CD4-positive, alpha-beta T cell (primary cell): Measurements from ENCODE around the gene RFX8. TPM values are rescaled to one million over a fixed set of nuclear protein-coding genes. Genes with fewer than 3 reads are reported as not detected.

ENCODE experiments used
- ATAC-seq: fragments of 200-7000 bp; cut with Tn5 transposase; one replicate; pipeline ENCODE4 v1.10.0; 2022; ENCODE audit warnings: mild to moderate bottlenecking; ENCODE audit not compliant: poor library complexity
- CTCF ChIA-PET: fragments of 350-600 bp; sonication (Branson Sonifier 250); formaldehyde crosslinking; loops from one replicate; lab custom pipeline; 2021; ENCODE audit warnings: antibody characterized with exemption, inconsistent platforms; lab: Charles Lee
- POLR2A ChIA-PET: fragments of 350-600 bp; sonication (Branson Sonifier 250); formaldehyde crosslinking; loops from one replicate; lab custom pipeline; 2021; ENCODE audit warnings: antibody characterized with exemption, inconsistent platforms; lab: Charles Lee
- DNase-seq, 14 experiments: peaks; one replicate each; pipeline ENCODE4 v3.0.0-alpha.2; 2013 to 2020; ENCODE audit warnings: mixed read lengths in 2 of 14
- H3K27ac ChIP-seq, 2 donors: one replicate each; pipeline versions ENCODE4 v1.5.1 to v1.7.0; 2013; ENCODE audit warnings: low read length in 2 of 2, low read depth in 1 of 2, mild to moderate bottlenecking in 1 of 2
- H3K27me3 ChIP-seq, 2 experiments: 1 replicate in 1 of 2; 2 replicates in 1 of 2; pipeline versions ENCODE4 v1.6.1 to v1.7.0; 2013; ENCODE audit warnings: low read length in 2 of 2, control low read depth in 1 of 2, mild to moderate bottlenecking in 1 of 2, moderate library complexity in 1 of 2; ENCODE audit not compliant: insufficient read depth in 2 of 2, control insufficient read depth in 1 of 2
- H3K36me3 ChIP-seq: one replicate; pipeline ENCODE4 v1.6.1; 2013; ENCODE audit warnings: low read length, control low read depth; ENCODE audit not compliant: insufficient read depth
- H3K4me1 ChIP-seq: one replicate; pipeline ENCODE4 v1.6.1; 2013; ENCODE audit warnings: low read length, control low read depth; ENCODE audit not compliant: insufficient read depth
- H3K4me3 ChIP-seq: one replicate; pipeline ENCODE4 v1.5.1; 2013; ENCODE audit warnings: mild to moderate bottlenecking, low read length, moderate library complexity
- H3K9me3 ChIP-seq, 2 experiments: 1 replicate in 1 of 2; 2 replicates in 1 of 2; pipeline versions ENCODE4 v1.6.1 to v1.7.0; 2013; ENCODE audit warnings: low read length in 2 of 2, mild to moderate bottlenecking in 2 of 2, control low read depth in 1 of 2, moderate library complexity in 1 of 2; ENCODE audit not compliant: control insufficient read depth in 1 of 2, insufficient read depth in 1 of 2
- H3K27ac Mint-ChIP-seq: one replicate; pipeline ENCODE4 v1.8.0; 2020; ENCODE audit warnings: mixed read lengths
- H3K27me3 Mint-ChIP-seq: one replicate; pipeline ENCODE4 v1.8.0; 2021; ENCODE audit warnings: mixed read lengths
- H3K36me3 Mint-ChIP-seq: one replicate; pipeline ENCODE4 v1.8.0; 2021; ENCODE audit warnings: low read depth, mixed read lengths
- H3K4me1 Mint-ChIP-seq: one replicate; pipeline ENCODE4 v1.8.0; 2021; ENCODE audit warnings: low read depth, mixed read lengths
- H3K4me3 Mint-ChIP-seq: one replicate; pipeline ENCODE4 v1.8.0; 2020; ENCODE audit warnings: mild to moderate bottlenecking, mixed read lengths
- H3K9me3 Mint-ChIP-seq: one replicate; pipeline ENCODE4 v1.8.0; 2020; ENCODE audit warnings: mixed read lengths
- intact Hi-C, 2 experiments: fragments of 100-400 bp; cut with DNase I in 1 of 2; cut with micrococcal nuclease in 1 of 2; formaldehyde crosslinking; loops; one replicate each; pipeline versions ENCODE4 v1.15.1 to v1.9.0; 2023 to 2025; cut with DNase I, micrococcal nuclease
- total RNA-seq, 174 experiments: library from RNA in 2 of 174; stranded (reverse) in 2 of 174; gene quantifications; one replicate each; pipeline ENCODE4 v1.2.3 and lab custom pipeline; 2021 to 2026
- TF ChIP-seq, protein P1 (sequence below): fragments of 200-600 bp; IDR thresholded peaks from one replicate; pipeline ENCODE4 v1.8.0; 2022; ENCODE audit warnings: antibody characterized with exemption, mild to moderate bottlenecking

The RFX8 gene
- total RNA-seq, 2 experiments from 2014 or later, result 0.67 to 1.1 TPM

DNA sequence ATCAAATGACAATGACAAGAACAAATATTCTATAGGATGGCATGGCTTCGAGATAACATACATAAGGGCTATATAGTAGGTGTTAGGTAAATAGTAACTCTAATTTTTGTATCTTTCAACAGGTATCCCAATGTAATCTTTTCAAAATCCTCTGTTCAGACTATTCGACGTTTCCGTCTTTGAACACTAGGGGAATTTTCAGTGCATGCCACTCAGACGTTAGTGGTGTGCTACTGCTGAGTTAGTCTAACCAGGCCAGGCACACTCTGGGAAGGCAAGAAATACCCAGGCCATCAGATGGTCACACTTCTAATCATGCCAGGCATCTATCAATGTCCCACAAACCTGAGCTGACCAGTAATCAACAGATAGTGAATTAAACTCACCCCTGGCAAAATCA is 73.0 kb downstream of the RFX8 start:
- no peaks in the 10 kb centered on the region for H3K4me1 ChIP-seq
- TF ChIP-seq, protein P1, sequence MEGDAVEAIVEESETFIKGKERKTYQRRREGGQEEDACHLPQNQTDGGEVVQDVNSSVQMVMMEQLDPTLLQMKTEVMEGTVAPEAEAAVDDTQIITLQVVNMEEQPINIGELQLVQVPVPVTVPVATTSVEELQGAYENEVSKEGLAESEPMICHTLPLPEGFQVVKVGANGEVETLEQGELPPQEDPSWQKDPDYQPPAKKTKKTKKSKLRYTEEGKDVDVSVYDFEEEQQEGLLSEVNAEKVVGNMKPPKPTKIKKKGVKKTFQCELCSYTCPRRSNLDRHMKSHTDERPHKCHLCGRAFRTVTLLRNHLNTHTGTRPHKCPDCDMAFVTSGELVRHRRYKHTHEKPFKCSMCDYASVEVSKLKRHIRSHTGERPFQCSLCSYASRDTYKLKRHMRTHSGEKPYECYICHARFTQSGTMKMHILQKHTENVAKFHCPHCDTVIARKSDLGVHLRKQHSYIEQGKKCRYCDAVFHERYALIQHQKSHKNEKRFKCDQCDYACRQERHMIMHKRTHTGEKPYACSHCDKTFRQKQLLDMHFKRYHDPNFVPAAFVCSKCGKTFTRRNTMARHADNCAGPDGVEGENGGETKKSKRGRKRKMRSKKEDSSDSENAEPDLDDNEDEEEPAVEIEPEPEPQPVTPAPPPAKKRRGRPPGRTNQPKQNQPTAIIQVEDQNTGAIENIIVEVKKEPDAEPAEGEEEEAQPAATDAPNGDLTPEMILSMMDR, result no peak
- H3K36me3 ChIP-seq, result no peaks in the 10 kb centered on the region
- H3K9me3 Mint-ChIP-seq, result no peaks in the 10 kb centered on the region
- H3K4me3 ChIP-seq, result no peak overlapping the region
- H3K27ac Mint-ChIP-seq, result no peak overlapping the region
- CTCF ChIA-PET, result no interaction called here
- H3K27me3 ChIP-seq, result no peaks in the 10 kb centered on the region
- DNase-seq (no peak), ATAC-seq (no peak)
- no peak overlapping the region for H3K4me3 Mint-ChIP-seq
- H3K27ac ChIP-seq, result no peak overlapping the region
- no peaks in the 10 kb centered on the region for H3K36me3 Mint-ChIP-seq
- H3K4me1 Mint-ChIP-seq, result no peaks in the 10 kb centered on the region
- H3K9me3 ChIP-seq, result no peaks in the 10 kb centered on the region
- peaks cover 21% of the 10 kb centered on the region for H3K27me3 Mint-ChIP-seq
- POLR2A ChIA-PET, result no interaction called here
- intact Hi-C loops, result no loop called here

DNA sequence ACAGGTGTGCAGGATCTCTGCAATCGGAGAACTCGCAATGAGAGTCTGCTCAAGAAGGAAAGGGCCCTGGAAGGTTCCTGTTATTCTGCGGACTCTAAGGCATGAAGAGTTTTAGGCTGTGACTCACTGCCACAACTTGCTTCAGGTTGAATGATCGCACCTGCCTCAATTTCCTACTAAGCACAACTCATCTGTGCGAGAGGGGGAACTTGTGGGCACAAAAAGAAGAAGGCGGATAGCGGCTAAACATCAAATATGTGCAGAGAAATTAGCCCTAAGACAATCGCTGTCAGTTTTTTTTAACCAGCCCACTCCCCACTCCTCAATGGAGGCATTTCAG is 73.6 kb downstream of the RFX8 start:
- CTCF ChIA-PET, result no interaction called here
- H3K9me3 Mint-ChIP-seq, result no peaks in the 10 kb centered on the region
- Histone ChIP-seq H3K27ac (no peak overlapping the region), H3K36me3 (no peaks in the 10 kb centered on the region), H3K9me3 (no peaks in the 10 kb centered on the region), H3K27me3 (no peaks in the 10 kb centered on the region), H3K4me1 (no peaks in the 10 kb centered on the region), H3K4me3 (no peak overlapping the region)
- H3K36me3 Mint-ChIP-seq, result no peaks in the 10 kb centered on the region
- intact Hi-C loops, result no loop called here
- ATAC-seq (no peak), DNase-seq (no peak)
- H3K27me3 Mint-ChIP-seq, result peaks cover 21% of the 10 kb centered on the region
- H3K4me1 Mint-ChIP-seq, result no peaks in the 10 kb centered on the region
- H3K27ac Mint-ChIP-seq, result no peak overlapping the region
- TF ChIP-seq, protein P1, result no peak
- POLR2A ChIA-PET, result no interaction called here
- H3K4me3 Mint-ChIP-seq, result no peak overlapping the region

DNA sequence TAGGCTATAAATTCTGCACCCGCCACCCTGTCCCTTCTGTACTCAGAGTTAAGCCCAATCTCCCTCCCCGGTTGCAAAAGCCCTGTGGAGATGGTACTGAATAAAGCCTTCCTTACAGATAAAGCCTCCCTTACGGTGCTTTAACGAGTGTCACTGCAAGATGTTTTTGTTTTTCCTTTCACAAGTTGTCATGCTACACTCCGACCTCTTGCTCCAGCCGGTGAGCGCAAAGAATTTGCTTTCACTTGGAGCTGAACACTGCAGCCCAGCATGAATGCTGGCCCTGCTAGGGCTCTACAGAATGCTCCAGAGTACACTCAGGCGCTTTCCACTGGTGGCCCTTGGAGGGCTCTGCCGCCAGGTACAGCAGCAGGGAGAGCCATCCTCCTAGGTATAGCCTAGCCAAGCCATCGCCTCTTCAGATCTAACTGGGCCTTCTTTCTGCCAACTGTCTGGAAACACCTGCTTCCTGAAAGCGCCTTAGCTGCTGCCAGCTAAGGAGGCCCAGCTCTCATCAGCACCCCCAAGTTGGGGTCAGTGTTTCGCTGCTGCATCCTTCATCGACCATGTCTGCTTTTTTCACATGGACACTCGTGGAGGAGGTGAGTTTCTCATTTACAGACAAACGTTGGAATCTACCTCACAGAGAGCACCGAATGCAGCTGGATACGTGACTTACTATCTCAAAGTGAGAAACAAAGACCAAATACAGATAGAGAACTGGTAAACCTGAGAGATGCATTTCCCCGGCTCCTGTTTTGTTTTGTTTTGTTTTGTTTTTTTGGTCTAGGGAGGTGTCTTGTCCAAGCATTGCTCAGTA is 74.2 kb downstream of the RFX8 start:
- Mint-ChIP-seq H3K36me3 (no peaks in the 10 kb centered on the region), H3K4me1 (no peaks in the 10 kb centered on the region), H3K4me3 (no peak overlapping the region), H3K27me3 (peaks cover 27% of the 10 kb centered on the region), H3K9me3 (no peaks in the 10 kb centered on the region), H3K27ac (no peak overlapping the region)
- no peaks in the 10 kb centered on the region for H3K36me3 ChIP-seq
- H3K4me1 ChIP-seq, result no peaks in the 10 kb centered on the region
- no peaks in the 10 kb centered on the region for H3K9me3 ChIP-seq
- H3K27me3 ChIP-seq, result no peaks in the 10 kb centered on the region
- ATAC-seq (no peak), DNase-seq (no peak)
- no peak overlapping the region for H3K27ac ChIP-seq
- TF ChIP-seq, protein P1, result no peak
- intact Hi-C loops, result no loop called here
- no peak overlapping the region for H3K4me3 ChIP-seq
- ChIA-PET POLR2A (no interaction called here), CTCF (no interaction called here)
